ENCODE data around the gene RARA. TPM values are rescaled to one million over a fixed set of nuclear protein-coding genes. Genes with fewer than 3 reads are reported as not detected.

Gene RARA
- total RNA-seq, 2 donors from 2014 or later: 22.7 to 27.6 TPM

DNA sequence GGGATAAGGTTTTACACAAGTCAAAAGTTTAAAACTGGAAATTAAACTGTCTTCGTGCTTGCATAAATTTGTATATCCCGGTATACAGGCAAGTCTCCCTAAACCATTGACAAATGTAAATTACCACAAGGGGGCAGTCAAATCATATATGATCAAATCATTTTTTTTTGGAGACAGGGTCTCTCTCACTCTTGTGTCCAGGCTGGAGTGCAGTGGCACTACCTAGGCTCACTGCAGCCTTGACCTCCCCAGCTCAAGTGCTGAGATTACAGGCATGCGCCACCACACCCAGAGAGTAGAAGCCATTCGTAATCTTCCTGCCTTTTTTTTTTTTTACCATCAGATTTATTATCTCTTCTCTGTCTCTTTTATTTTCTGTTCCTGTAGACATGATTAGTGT is 90.2 kb downstream of the RARA start:
- no peaks in the 10 kb centered on the region for H3K4me1 ChIP-seq (ENCODE audit: control insufficient read depth, insufficient read depth, low read length)
- no peaks in the 10 kb centered on the region for H3K27me3 Mint-ChIP-seq (ENCODE audit: insufficient read depth)
- DNase-seq: no peak
- no peak overlapping the region for H3K9ac ChIP-seq (ENCODE audit: extremely low read depth, low read length, poor library complexity, severe bottlenecking)
- WGBS, 2 experiments (ENCODE audit: insufficient coverage in 1 of 2, insufficient read length in 1 of 2): 85 to 97% methylated on average over 3 to 4 of the region's 4 CpGs
- H3K36me3 ChIP-seq (ENCODE audit: control insufficient read depth, insufficient read depth, low read length): peaks cover 99% of the 10 kb centered on the region
- no peak overlapping the region for H3K27ac Mint-ChIP-seq
- H3K4me3 ChIP-seq (ENCODE audit: low read length): no peak overlapping the region
- no peaks in the 10 kb centered on the region for H3K9me3 Mint-ChIP-seq
- H3K27ac ChIP-seq (ENCODE audit: low read depth, low read length): no peak overlapping the region
- no peak overlapping the region for H3K4me3 Mint-ChIP-seq
- TF ChIP-seq, protein P1, sequence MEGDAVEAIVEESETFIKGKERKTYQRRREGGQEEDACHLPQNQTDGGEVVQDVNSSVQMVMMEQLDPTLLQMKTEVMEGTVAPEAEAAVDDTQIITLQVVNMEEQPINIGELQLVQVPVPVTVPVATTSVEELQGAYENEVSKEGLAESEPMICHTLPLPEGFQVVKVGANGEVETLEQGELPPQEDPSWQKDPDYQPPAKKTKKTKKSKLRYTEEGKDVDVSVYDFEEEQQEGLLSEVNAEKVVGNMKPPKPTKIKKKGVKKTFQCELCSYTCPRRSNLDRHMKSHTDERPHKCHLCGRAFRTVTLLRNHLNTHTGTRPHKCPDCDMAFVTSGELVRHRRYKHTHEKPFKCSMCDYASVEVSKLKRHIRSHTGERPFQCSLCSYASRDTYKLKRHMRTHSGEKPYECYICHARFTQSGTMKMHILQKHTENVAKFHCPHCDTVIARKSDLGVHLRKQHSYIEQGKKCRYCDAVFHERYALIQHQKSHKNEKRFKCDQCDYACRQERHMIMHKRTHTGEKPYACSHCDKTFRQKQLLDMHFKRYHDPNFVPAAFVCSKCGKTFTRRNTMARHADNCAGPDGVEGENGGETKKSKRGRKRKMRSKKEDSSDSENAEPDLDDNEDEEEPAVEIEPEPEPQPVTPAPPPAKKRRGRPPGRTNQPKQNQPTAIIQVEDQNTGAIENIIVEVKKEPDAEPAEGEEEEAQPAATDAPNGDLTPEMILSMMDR (conservative IDR thresholded peaks at IDR 0.05): peak; percentile 78
- no peaks in the 10 kb centered on the region for H3K4me1 Mint-ChIP-seq
- no peaks in the 10 kb centered on the region for H3K27me3 ChIP-seq (ENCODE audit: control insufficient read depth, insufficient read depth, low read length, poor library complexity, severe bottlenecking)
- peaks cover 73% of the 10 kb centered on the region for H3K36me3 Mint-ChIP-seq (ENCODE audit: low read depth)
- no peaks in the 10 kb centered on the region for H3K9me3 ChIP-seq (ENCODE audit: control insufficient read depth, low read length)

DNA sequence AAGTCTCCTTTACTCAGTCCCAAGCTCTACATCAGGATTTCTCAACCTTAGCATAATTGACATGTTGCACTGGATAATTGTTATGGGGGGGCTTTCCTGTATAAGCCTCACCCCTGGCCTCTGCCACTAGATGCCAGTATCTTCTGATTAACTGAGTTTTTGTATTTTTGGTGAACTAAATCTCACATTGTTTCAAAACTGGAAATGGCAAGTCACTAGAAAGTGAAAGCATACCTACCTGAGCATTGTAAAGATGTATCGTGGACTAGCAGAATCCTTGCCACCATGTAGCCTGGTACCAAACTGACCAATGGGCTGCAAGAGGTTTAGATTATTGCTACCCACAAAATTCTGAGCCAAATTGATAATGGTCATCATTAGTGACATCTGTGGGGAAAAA is 93.7 kb downstream of the RARA start:
- Histone ChIP-seq H3K27ac (ENCODE audit: low read depth, low read length) (no peak overlapping the region), H3K4me1 (ENCODE audit: control insufficient read depth, insufficient read depth, low read length) (no peaks in the 10 kb centered on the region), H3K27me3 (ENCODE audit: control insufficient read depth, insufficient read depth, low read length, poor library complexity, severe bottlenecking) (no peaks in the 10 kb centered on the region), H3K4me3 (ENCODE audit: low read length) (no peak overlapping the region), H3K9me3 (ENCODE audit: control insufficient read depth, low read length) (no peaks in the 10 kb centered on the region), H3K9ac (ENCODE audit: extremely low read depth, low read length, poor library complexity, severe bottlenecking) (no peak overlapping the region), H3K36me3 (ENCODE audit: control insufficient read depth, insufficient read depth, low read length) (peaks cover 92% of the 10 kb centered on the region)
- Mint-ChIP-seq H3K36me3 (ENCODE audit: low read depth) (peaks cover 80% of the 10 kb centered on the region), H3K27ac (no peak overlapping the region), H3K27me3 (ENCODE audit: insufficient read depth) (no peaks in the 10 kb centered on the region), H3K9me3 (no peaks in the 10 kb centered on the region), H3K4me3 (no peak overlapping the region), H3K4me1 (no peaks in the 10 kb centered on the region)
- WGBS, 2 experiments (ENCODE audit: insufficient coverage in 1 of 2, insufficient read length in 1 of 2): 88 to 95% methylated on average over 1 of the region's 1 CpG
- DNase-seq: no peak
- TF ChIP-seq, protein P1 (conservative IDR thresholded peaks at IDR 0.05): no peak

DNA sequence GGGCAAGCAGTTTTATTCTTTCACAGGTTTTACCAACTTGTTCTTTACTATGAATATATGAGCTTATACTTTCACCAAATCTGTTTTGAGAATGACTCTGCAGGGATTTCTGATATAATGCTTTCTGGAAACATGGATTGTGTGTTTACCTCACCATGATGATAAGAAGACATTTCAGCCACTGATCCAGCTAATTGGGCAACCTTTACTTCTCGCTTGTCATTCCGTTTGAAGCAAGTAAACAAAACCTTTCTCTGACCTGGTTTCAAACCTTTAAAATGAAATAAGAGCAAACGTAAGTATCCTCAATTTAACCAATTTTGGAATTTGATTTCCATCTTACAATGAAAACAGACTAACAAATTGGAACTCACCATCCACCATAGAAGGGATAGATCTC is 95.0 kb downstream of the RARA start:
- TF ChIP-seq, protein P1 (conservative IDR thresholded peaks at IDR 0.05): no peak
- Histone ChIP-seq H3K9ac (ENCODE audit: extremely low read depth, low read length, poor library complexity, severe bottlenecking) (no peak overlapping the region), H3K9me3 (ENCODE audit: control insufficient read depth, low read length) (no peaks in the 10 kb centered on the region), H3K27me3 (ENCODE audit: control insufficient read depth, insufficient read depth, low read length, poor library complexity, severe bottlenecking) (no peaks in the 10 kb centered on the region), H3K4me1 (ENCODE audit: control insufficient read depth, insufficient read depth, low read length) (no peaks in the 10 kb centered on the region), H3K4me3 (ENCODE audit: low read length) (no peak overlapping the region), H3K36me3 (ENCODE audit: control insufficient read depth, insufficient read depth, low read length) (peaks cover 89% of the 10 kb centered on the region), H3K27ac (ENCODE audit: low read depth, low read length) (no peak overlapping the region)
- peaks cover 74% of the 10 kb centered on the region for H3K36me3 Mint-ChIP-seq (ENCODE audit: low read depth)
- 95 to 97% methylated on average over 2 to 3 of the region's 3 CpGs for WGBS, 2 experiments (ENCODE audit: insufficient coverage in 1 of 2, insufficient read length in 1 of 2)
- no peak for DNase-seq
- H3K27me3 Mint-ChIP-seq (ENCODE audit: insufficient read depth): no peaks in the 10 kb centered on the region
- no peak overlapping the region for H3K27ac Mint-ChIP-seq
- no peaks in the 10 kb centered on the region for H3K4me1 Mint-ChIP-seq
- H3K9me3 Mint-ChIP-seq: no peaks in the 10 kb centered on the region
- no peak overlapping the region for H3K4me3 Mint-ChIP-seq

Other genes with a start within 250 kb of the RARA start
- 10 to 100 TPM; 12.7 to 14.4 TPM for gene THRA, start 246.2 kb upstream of the RARA start, total RNA-seq
- 1 to 10 TPM; 3.0 to 4.4 TPM for gene NR1D1, start 208.6 kb upstream of the RARA start, total RNA-seq
- 100 to 1,000 TPM in 1 of 2 donors, 10 to 100 TPM in 1; 95.4 to 108 TPM for gene MSL1, start 187.2 kb upstream of the RARA start, total RNA-seq
- gene CASC3, start 168.6 kb upstream of the RARA start, total RNA-seq: 100 to 1,000 TPM; 113 to 116 TPM
- 10 to 100 TPM; 15.6 to 20.8 TPM for gene RAPGEFL1, start 131.7 kb upstream of the RARA start, total RNA-seq
- 10 to 100 TPM; 22.5 to 25.3 TPM for gene WIPF2, start 89.9 kb upstream of the RARA start, total RNA-seq
- 10 to 100 TPM; 88.4 to 95.4 TPM for gene CDC6, start 21.3 kb upstream of the RARA start, total RNA-seq
- not detected for gene GJD3, start 55.6 kb downstream of the RARA start, total RNA-seq
- 100 to 1,000 TPM; 173 to 246 TPM for gene TOP2A, start 108.7 kb downstream of the RARA start, total RNA-seq
- 10 to 100 TPM; 58.3 to 69.0 TPM for gene IGFBP4, start 134.3 kb downstream of the RARA start, total RNA-seq
- 1 to 10 TPM in 1 of 2 donors, under 1 TPM in 1; 0.89 to 2.5 TPM for gene TNS4, start 192.4 kb downstream of the RARA start, total RNA-seq